Activated gamma-delta T cell (primary cell): ENCODE measurements around the gene ROBO4.

ENCODE experiments used
- DNase-seq: peaks from one replicate; lab custom pipeline; 2025; lab: John Stamatoyannopoulos, UW
- total RNA-seq, 2 donors: gene quantifications; one replicate each; lab custom pipeline; 2026; lab: John Stamatoyannopoulos, UW

ROBO4 gene
- total RNA-seq, result 0 to 0.22 reads per million in 2 donors

GRCh38 chr11:124897674-124898262 is at the start of gene ROBO4:
ROBO4 (minus strand) TSS chr11:124897865; CDS start chr11:124897795, 70 bp downstream.
- DNase-seq, result no peak

DNA sequence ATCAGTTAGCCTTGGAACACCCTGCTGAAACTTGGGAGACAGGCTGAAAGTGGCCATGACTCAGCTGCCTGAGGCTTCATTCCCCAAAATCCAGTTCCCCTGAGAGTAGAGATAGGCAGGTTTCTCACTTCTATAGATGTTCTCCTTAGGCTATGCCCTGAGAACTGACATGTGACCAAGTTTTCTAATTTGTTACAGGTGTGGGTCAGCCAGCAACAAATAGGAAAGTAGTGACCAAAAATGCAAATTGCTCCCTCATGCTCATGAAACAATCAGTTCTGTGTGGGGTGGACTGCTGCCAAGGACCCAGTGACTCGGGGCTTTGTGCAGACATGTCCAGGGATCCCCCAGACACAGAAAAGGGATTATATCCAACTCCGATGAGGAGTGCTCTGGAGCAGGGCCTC is 49.1 kb upstream of the ROBO4 start:
- DNase-seq, result no peak

DNA sequence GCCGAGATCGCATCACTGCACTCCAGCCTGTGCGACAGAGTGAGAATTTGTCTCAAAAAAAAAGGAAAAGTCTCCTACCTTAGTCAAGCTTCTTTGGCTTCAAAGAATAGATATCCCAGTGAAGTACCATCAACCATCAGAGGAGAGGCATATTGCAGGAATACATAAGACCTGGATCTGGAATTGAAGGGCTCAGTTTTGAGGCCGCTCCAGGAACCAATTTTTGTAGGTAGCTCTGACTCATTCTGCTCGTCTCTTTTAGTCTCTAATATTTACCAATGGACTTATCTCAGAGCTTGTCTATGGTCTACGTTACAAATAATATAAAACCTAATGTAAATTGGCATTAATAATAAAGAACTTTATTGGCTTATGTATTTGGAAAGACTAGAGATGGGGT is 48.2 kb upstream of the ROBO4 start:
- DNase-seq, result no peak

- no peak for DNase-seq
These were observed 46.9 kb upstream of the ROBO4 start for GRCh38 chr11:124944565-124944964.

DNA sequence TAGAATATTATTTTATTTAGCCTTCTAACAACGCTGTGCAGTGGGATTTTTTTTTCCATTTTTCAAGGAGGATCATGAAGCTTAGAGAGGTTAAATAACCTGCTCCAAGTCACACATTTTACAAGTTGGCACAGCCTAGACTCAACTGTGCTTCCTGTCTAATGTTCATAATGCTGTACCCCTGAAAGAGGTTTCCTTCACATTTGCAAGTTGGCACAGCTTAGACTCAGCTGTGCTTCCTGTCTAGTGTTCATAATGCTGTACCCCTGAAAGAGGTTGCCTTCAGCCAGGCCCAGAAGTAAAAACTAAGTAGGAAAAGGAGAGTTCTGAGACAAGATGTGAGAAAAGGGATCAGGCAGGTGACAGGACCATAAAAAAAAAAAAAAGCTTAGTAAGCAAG is 46.1 kb upstream of the ROBO4 start:
- no peak for DNase-seq

DNA sequence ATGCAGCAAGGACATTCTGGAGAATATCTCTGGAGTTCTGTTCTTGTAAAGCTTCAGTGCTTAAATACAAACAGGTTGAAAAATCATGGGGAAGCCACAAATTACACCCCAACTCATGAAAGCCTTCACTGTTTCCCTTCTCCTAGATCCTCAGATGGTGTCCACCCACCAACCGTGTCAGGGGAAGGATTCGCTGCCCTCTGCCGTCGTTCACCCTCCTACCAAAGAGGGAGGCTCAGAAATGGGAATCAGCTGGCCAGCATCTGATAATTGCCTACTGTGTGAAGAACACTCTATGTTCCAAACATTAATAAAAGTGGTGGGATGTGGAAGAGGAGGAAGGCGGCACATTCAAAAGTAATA is 45.6 kb upstream of the ROBO4 start:
- DNase-seq, result no peak

DNA sequence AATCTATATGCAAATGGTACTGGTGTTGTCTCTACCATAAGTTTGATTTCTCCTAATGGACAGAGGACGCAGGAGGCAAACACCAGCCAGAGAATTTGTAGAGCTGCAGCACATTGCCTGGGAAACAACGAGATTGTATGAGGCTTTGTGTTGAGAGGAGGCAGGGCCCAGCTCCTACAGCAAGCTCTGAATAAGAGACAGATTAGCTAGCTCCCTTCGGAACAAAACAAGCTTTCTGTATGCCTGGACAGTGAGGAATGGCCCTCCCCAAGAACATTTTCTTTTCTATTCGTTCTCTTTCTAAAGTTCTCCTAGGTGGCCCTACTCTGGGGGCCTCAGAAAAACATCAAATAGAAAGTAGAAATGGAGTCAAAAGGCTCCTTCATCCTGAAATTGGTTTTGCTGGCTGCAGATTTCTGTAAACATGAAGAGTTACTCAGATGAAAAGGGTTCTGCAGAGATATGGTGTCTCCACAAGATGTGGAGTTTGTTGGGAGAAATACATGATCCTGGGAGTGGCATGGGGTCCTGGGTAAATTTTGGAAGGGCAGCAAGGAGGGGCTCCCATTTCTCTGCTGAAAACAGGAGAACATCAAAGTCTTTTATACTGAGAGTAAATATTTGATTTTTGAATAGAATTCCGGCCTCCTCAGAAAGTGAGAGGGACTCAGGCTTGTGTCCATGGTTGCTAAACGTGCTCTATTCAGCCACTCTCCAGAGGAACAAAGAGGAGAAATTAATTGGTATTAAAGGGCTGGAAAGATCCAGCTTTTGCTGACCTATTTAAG is 45.0 kb upstream of the ROBO4 start:
- DNase-seq, result no peak

DNA sequence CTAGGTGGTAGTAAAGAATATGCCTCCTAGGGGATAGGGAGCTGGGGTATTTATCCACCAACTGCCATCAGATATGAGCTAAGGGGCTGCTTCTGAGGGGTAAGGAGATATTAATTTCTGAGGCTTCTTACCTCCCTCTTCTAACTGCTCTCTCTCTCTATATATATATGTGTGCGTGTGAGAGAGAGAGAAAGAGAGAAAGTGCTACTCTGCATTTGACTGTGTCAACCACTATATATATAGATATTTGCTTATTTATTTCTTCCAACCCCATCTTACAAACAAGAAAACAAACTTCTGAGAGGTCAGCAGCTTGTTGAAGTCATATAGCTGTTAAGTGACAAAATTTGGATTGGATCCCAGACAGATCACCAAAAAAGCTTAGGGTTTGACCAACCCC is 44.0 kb upstream of the ROBO4 start:
- no peak for DNase-seq

DNA sequence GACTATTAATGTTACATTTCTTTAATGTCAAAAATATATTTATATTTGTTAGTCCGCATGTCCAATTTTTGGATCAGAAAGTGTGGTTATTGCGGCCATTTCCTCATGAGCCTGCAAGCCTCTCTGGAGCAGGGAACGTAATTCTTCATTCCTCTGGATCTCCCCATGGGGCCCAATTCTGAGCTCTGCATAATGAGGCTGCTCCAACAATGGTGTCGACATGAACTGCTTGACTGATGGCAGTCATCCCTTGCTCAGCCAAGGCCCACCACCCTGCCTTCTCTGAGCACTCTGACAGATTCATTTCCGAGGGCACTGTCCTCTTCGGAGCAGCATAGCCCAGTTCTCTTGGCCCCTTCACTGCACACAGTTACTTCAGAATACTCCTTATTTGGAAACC is 41.3 kb upstream of the ROBO4 start:
- no peak for DNase-seq

DNA sequence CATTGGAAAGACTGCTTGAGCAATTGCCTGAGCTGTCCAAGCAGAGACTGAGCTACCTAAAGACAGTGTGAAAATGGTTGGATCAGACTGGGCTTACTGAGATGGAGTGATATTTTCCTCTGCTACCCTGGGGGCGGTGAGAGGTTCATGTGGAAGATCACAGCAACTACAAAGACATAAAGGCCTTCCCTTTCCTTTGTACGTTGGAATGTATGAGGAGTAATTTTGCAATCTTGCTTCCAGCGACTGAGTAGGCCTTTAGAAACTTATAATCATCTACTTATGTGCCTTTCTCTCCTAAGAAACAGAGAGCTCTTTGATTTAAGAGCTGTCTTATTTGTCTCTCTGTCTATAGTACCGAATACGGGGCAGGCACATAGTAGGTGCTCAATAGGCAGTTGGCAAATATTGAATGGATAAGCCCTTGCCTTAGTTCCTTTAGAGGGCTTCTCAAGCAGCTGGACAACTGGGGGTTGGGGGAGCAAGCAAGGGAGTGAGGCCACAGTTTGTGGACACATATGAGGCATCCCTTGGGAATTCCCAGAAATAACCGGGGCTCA is 40.6 kb upstream of the ROBO4 start:
- DNase-seq, result no peak

GRCh38 chr11:124937336-124937935 is 39.8 kb upstream of the ROBO4 start:
- no peak for DNase-seq

GRCh38 chr11:124935548-124936514 is 38.2 kb upstream of the ROBO4 start, which contains the start of gene HEPACAM:
HEPACAM (minus strand) TSS chr11:124936047; CDS start chr11:124936006, 41 bp downstream.
- DNase-seq, result no peak

DNA sequence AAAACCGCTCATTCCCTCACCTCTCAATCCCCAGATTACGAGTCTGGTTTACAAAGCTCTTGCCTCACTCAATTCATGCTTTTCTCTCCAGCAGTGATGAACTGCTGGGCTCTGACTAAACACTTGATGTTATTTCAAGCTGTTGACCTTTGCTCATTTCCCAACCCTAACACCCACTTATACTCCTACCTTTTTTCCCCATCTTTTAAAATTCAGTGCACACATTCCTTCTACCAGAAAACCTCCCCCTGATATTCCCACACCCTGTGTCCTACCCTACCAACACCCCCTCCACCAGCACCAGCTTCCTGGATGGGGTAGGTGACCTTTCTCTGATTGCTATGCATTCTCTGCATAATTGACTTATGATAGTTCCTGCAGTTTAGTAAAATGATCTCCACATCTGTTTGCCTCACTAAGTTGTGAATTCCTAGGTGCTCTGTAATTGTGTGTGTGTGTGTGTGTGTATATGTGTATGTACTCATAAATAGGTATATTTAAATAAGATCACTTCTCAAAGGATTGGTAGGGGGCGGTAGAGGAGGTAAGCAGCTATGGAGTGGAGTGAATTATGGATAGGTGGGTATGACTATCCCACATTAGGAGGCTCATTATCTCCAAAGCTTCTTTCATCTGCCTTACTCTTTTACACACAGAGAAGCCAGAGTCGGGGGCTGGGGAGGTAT is 37.3 kb upstream of the ROBO4 start:
- no peak for DNase-seq

DNA sequence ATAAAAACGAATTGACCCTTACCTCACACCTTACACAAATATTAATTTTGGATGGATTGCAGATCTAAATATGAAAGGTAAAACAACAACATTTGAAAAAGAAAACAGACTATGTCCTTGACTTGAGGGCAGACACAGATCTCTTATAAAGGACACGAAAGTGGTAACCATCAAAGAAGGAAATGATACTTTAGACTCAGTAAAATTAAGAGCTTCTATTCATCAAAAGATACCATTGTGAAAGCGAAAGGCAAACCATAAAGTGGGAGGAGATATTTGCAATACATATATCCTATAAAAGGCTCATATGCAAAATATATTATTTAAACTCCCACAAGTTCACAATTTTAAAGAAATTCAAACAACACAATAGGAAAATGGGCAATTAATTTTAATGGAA is 33.1 kb upstream of the ROBO4 start:
- DNase-seq, result no peak

DNA sequence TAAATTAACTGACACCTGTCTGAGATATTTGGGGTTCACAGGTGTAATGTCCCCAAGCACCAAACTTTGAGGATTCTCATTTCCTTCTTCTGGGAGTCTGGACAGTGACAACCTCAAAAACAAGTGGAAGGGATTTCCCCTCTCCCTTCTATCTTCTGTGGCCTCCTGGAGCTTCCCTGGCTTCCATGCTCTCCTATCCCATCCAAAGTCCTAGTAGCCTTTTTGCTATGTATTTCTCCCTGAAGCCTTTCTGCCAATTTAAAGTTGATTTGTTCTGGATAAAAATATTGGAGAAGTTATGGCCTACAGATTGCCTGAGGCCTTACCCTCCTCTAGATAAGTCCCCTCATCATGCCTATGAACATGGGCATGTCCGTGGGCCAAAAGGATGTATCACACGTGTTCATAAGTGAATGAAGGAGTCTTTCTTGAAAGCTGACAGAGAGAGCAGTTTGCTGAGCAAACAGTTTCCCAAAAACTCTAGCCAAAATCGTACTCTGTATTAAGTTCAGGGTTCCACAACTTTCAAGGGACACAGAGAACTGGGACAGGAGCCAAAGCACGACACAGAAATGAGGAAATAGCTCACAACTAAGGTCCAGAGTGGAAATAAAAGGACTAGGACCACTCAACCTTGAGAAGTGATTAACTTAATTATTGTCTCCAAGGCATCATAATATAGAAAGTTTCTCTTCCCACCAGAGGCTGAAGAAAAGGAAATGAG is 31.4 kb upstream of the ROBO4 start:
- DNase-seq, result no peak

DNA sequence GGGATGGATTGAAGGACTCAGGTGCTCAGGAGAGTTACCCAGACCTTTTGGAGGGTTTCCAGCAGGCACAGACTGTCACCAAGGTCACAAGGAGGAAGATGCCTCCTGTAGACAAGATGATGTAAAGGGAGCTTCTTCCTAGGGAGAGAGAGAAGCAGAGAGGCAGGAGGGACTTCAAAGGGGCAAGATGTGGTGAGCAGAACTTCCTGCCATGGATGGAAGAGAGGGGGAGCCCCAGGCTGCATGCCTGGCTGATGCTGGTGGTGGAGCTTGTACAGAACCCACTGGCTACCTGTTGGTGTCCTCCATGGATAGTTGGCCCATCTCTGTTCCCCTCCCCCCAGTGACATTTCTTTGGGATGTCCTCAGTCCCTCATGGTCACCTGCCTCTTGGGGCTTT is 25.6 kb upstream of the ROBO4 start:
- no peak for DNase-seq

GRCh38 chr11:124922831-124923230 is 25.2 kb upstream of the ROBO4 start:
- DNase-seq, result no peak

- DNase-seq, result peak; percentile 64
These were observed 23.4 kb upstream of the ROBO4 start for GRCh38 chr11:124920870-124921609.

- DNase-seq, result no peak
These were observed 22.7 kb upstream of the ROBO4 start for GRCh38 chr11:124920356-124920755.

GRCh38 chr11:124919898-124920297 is 22.2 kb upstream of the ROBO4 start:
- no peak for DNase-seq
